HAP-1 (cell line): Measurements from ENCODE around the gene MRPS34.

ENCODE experiments used
- DNase-seq, 2 experiments: peaks; one replicate each; pipeline ENCODE4 v3.0.0-alpha.2; 2016 to 2020; ENCODE audit warnings: low spot score in 2 of 2
- H3K27me3 ChIP-seq: fragments of 250-450 bp; sonication (Bioruptor Pico); 2 replicates; pipeline ENCODE4 v1.5.1; 2020; ENCODE audit warnings: low read depth, mild to moderate bottlenecking, moderate library complexity
- H3K36me3 ChIP-seq: fragments of 250-450 bp; sonication (Bioruptor Pico); replicated peaks from 2 replicates; pipeline ENCODE4 v1.5.1; 2020; ENCODE audit warnings: mild to moderate bottlenecking
- H3K4me1 ChIP-seq: fragments of 250-450 bp; sonication (Bioruptor Pico); 2 replicates; pipeline ENCODE4 v1.5.1; 2020; ENCODE audit warnings: mild to moderate bottlenecking
- H3K4me3 ChIP-seq: fragments of 250-450 bp; sonication (Bioruptor Pico); 2 replicates; pipeline ENCODE4 v1.5.1; 2020; ENCODE audit warnings: mild to moderate bottlenecking, moderate library complexity
- H3K9me3 ChIP-seq: fragments of 250-450 bp; sonication (Bioruptor Pico); 2 replicates; pipeline ENCODE4 v1.5.1; 2020; ENCODE audit warnings: mild to moderate bottlenecking, moderate library complexity
- in situ Hi-C: fragments of 300-500 bp; cut with MboI; formaldehyde crosslinking; loops from 3 replicates; pipeline ENCODE4 v1.14.3; 2020; ENCODE audit warnings: low sequenced_read_pairs, inconsistent platforms, mixed read lengths

The MRPS34 gene

GRCh38 chr16:1752853-1753252 is 20.1 kb downstream of the MRPS34 start:
- DNase-seq: no peak
- no peaks in the 10 kb centered on the region for H3K27me3 ChIP-seq
- H3K9me3 ChIP-seq: no peaks in the 10 kb centered on the region
- H3K4me3 ChIP-seq: no peak overlapping the region
- H3K36me3 ChIP-seq: peaks cover 21% of the 10 kb centered on the region
- no peaks in the 10 kb centered on the region for H3K4me1 ChIP-seq
- in situ Hi-C loops: no loop called here

GRCh38 chr16:1751946-1752345 is 21.0 kb downstream of the MRPS34 start:
- DNase-seq: no peak
- peaks cover 21% of the 10 kb centered on the region for H3K36me3 ChIP-seq
- no peaks in the 10 kb centered on the region for H3K27me3 ChIP-seq
- in situ Hi-C loops: no loop called here
- H3K4me1 ChIP-seq: no peaks in the 10 kb centered on the region
- H3K4me3 ChIP-seq: no peak overlapping the region
- H3K9me3 ChIP-seq: no peaks in the 10 kb centered on the region

- DNase-seq: no peak
- Histone ChIP-seq H3K4me1 (no peaks in the 10 kb centered on the region), H3K4me3 (no peak overlapping the region), H3K36me3 (peaks cover 22% of the 10 kb centered on the region), H3K9me3 (no peaks in the 10 kb centered on the region), H3K27me3 (no peaks in the 10 kb centered on the region)
- in situ Hi-C loops: no loop called here
Observed at GRCh38 chr16:1749152-1750117, 23.5 kb downstream of the MRPS34 start.

GRCh38 chr16:1747934-1748333 is 25.0 kb downstream of the MRPS34 start:
- H3K36me3 ChIP-seq: peaks cover 22% of the 10 kb centered on the region
- no peak overlapping the region for H3K4me3 ChIP-seq
- no peaks in the 10 kb centered on the region for H3K9me3 ChIP-seq
- H3K27me3 ChIP-seq: no peaks in the 10 kb centered on the region
- in situ Hi-C loops: no loop called here
- DNase-seq: no peak
- H3K4me1 ChIP-seq: no peaks in the 10 kb centered on the region

- no peak overlapping the region for H3K4me3 ChIP-seq
- H3K27me3 ChIP-seq: no peaks in the 10 kb centered on the region
- H3K36me3 ChIP-seq: peaks cover 15% of the 10 kb centered on the region
- DNase-seq: no peak
- H3K9me3 ChIP-seq: no peaks in the 10 kb centered on the region
- H3K4me1 ChIP-seq: no peaks in the 10 kb centered on the region
- in situ Hi-C loops: no loop called here
Observed at GRCh38 chr16:1746693-1747195, 26.2 kb downstream of the MRPS34 start.

GRCh38 chr16:1745900-1746692 is 26.8 kb downstream of the MRPS34 start:
- Histone ChIP-seq H3K9me3 (no peaks in the 10 kb centered on the region), H3K36me3 (peaks cover 10% of the 10 kb centered on the region), H3K4me1 (no peaks in the 10 kb centered on the region), H3K27me3 (no peaks in the 10 kb centered on the region), H3K4me3 (no peak overlapping the region)
- DNase-seq: no peak
- in situ Hi-C loops: no loop called here

GRCh38 chr16:1745181-1745899 is 27.6 kb downstream of the MRPS34 start:
- Histone ChIP-seq H3K9me3 (no peaks in the 10 kb centered on the region), H3K27me3 (no peaks in the 10 kb centered on the region), H3K4me3 (no peak overlapping the region), H3K36me3 (peaks cover 7% of the 10 kb centered on the region), H3K4me1 (no peaks in the 10 kb centered on the region)
- in situ Hi-C loops: no loop called here
- no peak for DNase-seq

GRCh38 chr16:1744338-1744840 is 28.5 kb downstream of the MRPS34 start:
- Histone ChIP-seq H3K36me3 (peaks cover 7% of the 10 kb centered on the region), H3K4me1 (no peaks in the 10 kb centered on the region), H3K9me3 (no peaks in the 10 kb centered on the region), H3K27me3 (no peaks in the 10 kb centered on the region), H3K4me3 (no peak overlapping the region)
- no peak for DNase-seq
- in situ Hi-C loops: no loop called here

- Histone ChIP-seq H3K36me3 (peaks cover 7% of the 10 kb centered on the region), H3K9me3 (no peaks in the 10 kb centered on the region), H3K27me3 (no peaks in the 10 kb centered on the region), H3K4me1 (no peaks in the 10 kb centered on the region), H3K4me3 (no peak overlapping the region)
- no peak for DNase-seq
- in situ Hi-C loops: no loop called here
Observed at GRCh38 chr16:1743376-1744337, 29.3 kb downstream of the MRPS34 start.

- Histone ChIP-seq H3K9me3 (no peaks in the 10 kb centered on the region), H3K27me3 (no peaks in the 10 kb centered on the region), H3K4me3 (no peak overlapping the region), H3K4me1 (no peaks in the 10 kb centered on the region), H3K36me3 (peaks cover 7% of the 10 kb centered on the region; the same call in 1 of the 2 replicates)
- in situ Hi-C loops: no loop called here
- DNase-seq: no peak
Observed at GRCh38 chr16:1741553-1742165, 31.3 kb downstream of the MRPS34 start.

GRCh38 chr16:1740781-1741490 is 32.0 kb downstream of the MRPS34 start:
- Histone ChIP-seq H3K4me1 (no peaks in the 10 kb centered on the region), H3K4me3 (no peak overlapping the region), H3K9me3 (no peaks in the 10 kb centered on the region), H3K27me3 (no peaks in the 10 kb centered on the region), H3K36me3 (peaks cover 7% of the 10 kb centered on the region; the same call in 1 of the 2 replicates)
- in situ Hi-C loops: no loop called here
- DNase-seq: no peak

GRCh38 chr16:1740234-1740633 is 32.7 kb downstream of the MRPS34 start:
- in situ Hi-C loops: no loop called here
- Histone ChIP-seq H3K36me3 (peaks cover 7% of the 10 kb centered on the region; the same call in 1 of the 2 replicates), H3K27me3 (no peaks in the 10 kb centered on the region), H3K4me1 (no peaks in the 10 kb centered on the region), H3K4me3 (no peak overlapping the region), H3K9me3 (no peaks in the 10 kb centered on the region)
- DNase-seq: no peak
